ENCODE results near the gene GFPT2. TPM values are rescaled to one million over a fixed set of nuclear protein-coding genes. Genes with fewer than 3 reads are reported as not detected.
A peak's percentile ranks its signal among the peaks of the same experiment; 100 is the strongest.

The GFPT2 gene
- total and polyA plus RNA-seq, 8 donors = 0.83 to 10.6 (median 4.2) TPM

DNA sequence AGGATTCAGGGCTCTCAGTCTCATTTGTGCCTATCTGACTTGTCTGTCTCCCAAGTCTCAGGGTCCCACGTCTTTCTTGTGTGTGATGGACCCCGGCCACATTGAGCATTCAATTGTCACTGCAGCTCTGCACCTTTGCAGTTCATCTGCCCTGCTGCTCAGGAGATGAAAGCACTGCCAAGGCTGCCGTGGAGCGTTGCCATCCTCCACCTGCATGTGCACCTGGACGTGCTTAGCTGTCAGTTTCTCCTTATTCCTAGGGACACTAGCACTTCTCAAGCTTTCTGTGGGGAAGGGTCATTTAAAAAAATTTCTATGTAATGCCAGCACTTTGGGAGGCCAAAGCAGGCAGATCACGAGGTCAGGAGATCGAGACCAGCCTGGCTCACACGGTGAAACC lies 22.8 kb upstream of the GFPT2 start:
- ATAC-seq (no peak), FAIRE-seq (no peak), DNase-seq (no peak)
- intact Hi-C loops (cut with DNase I) = no loop called here
- Histone ChIP-seq H3K27me3 (no peaks in the 10 kb centered on the region), H3K9me3 (no peaks in the 10 kb centered on the region), H3K27ac (no peak overlapping the region), H3K4me3 (no peak overlapping the region), H3K36me3 (no peaks in the 10 kb centered on the region), H3K4me1 (no peaks in the 10 kb centered on the region)
- TF ChIP-seq, protein P1, sequence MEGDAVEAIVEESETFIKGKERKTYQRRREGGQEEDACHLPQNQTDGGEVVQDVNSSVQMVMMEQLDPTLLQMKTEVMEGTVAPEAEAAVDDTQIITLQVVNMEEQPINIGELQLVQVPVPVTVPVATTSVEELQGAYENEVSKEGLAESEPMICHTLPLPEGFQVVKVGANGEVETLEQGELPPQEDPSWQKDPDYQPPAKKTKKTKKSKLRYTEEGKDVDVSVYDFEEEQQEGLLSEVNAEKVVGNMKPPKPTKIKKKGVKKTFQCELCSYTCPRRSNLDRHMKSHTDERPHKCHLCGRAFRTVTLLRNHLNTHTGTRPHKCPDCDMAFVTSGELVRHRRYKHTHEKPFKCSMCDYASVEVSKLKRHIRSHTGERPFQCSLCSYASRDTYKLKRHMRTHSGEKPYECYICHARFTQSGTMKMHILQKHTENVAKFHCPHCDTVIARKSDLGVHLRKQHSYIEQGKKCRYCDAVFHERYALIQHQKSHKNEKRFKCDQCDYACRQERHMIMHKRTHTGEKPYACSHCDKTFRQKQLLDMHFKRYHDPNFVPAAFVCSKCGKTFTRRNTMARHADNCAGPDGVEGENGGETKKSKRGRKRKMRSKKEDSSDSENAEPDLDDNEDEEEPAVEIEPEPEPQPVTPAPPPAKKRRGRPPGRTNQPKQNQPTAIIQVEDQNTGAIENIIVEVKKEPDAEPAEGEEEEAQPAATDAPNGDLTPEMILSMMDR (IDR thresholded peaks at IDR 0.05) = no peak
- 69 to 78% methylated on average over 8 of the region's 8 CpGs for WGBS, 2 donors

- FAIRE-seq = no peak
- ATAC-seq = no peak
Observed at GRCh38 chr5:180375291-180375690, 22.2 kb upstream of the GFPT2 start.

GRCh38 chr5:180373870-180374269 lies 20.7 kb upstream of the GFPT2 start:
- no peak overlapping the region for H3K4me3 ChIP-seq
- ATAC-seq (no peak), DNase-seq (no peak), FAIRE-seq (no peak)
- H3K27me3 ChIP-seq = no peaks in the 10 kb centered on the region
- no peak overlapping the region for H3K27ac ChIP-seq
- TF ChIP-seq, protein P1 (IDR thresholded peaks at IDR 0.05) = no peak
- 92 to 93% methylated on average over 3 of the region's 3 CpGs for WGBS, 2 donors
- intact Hi-C loops (cut with DNase I) = no loop called here
- H3K9me3 ChIP-seq = no peaks in the 10 kb centered on the region
- H3K4me1 ChIP-seq = no peaks in the 10 kb centered on the region
- H3K36me3 ChIP-seq = no peaks in the 10 kb centered on the region

More at GRCh38 chr5:180375291-180375690, 22.2 kb upstream of the GFPT2 start:
- TF ChIP-seq, protein P1 (IDR thresholded peaks at IDR 0.05) = no peak
- intact Hi-C loops (cut with DNase I) = no loop called here
- 81 to 82% methylated on average over 9 of the region's 9 CpGs for WGBS, 2 donors
- no peaks in the 10 kb centered on the region for H3K27me3 ChIP-seq
- H3K36me3 ChIP-seq = no peaks in the 10 kb centered on the region
- no peaks in the 10 kb centered on the region for H3K9me3 ChIP-seq
- no peaks in the 10 kb centered on the region for H3K4me1 ChIP-seq
- no peak for DNase-seq
- H3K27ac ChIP-seq = no peak overlapping the region
- H3K4me3 ChIP-seq = no peak overlapping the region

- no peak overlapping the region for H3K4me3 ChIP-seq
- DNase-seq = no peak
- no peak for ATAC-seq
- H3K36me3 ChIP-seq = no peaks in the 10 kb centered on the region
- no peak overlapping the region for H3K27ac ChIP-seq
- WGBS, 2 donors = 86 to 87% methylated on average over 5 of the region's 5 CpGs
- no peaks in the 10 kb centered on the region for H3K4me1 ChIP-seq
- FAIRE-seq = no peak
- intact Hi-C loops (cut with DNase I) = no loop called here
- no peaks in the 10 kb centered on the region for H3K27me3 ChIP-seq
- no peaks in the 10 kb centered on the region for H3K9me3 ChIP-seq
- TF ChIP-seq, protein P1 (IDR thresholded peaks at IDR 0.05) = no peak
Observed at GRCh38 chr5:180373454-180373853, 20.3 kb upstream of the GFPT2 start.

DNA sequence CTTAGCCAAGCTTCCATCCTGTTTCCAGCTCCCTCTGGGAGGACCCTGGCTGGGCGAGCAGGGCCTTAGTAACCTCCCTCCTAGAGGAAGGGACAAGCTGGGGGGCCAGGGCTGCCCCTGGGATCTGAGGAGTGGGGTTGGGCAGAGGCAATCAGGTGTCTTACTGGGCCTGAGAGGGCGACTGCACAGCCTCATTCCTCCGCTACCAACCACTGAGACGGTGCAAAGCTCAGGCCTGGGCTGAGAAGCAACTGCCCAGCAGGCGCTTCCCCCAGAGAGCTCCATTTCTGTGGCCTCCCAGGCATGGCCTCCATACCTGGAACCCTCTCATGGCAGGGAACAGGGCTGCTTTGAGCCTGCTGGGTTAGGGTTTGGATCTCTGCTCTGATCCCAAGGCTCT lies 18.8 kb upstream of the GFPT2 start:
- no peak for ATAC-seq
- no peak for FAIRE-seq

More for the DNA sequence above, 18.8 kb upstream of the GFPT2 start:
- Histone ChIP-seq H3K36me3 (no peaks in the 10 kb centered on the region), H3K9me3 (no peaks in the 10 kb centered on the region), H3K27me3 (no peaks in the 10 kb centered on the region), H3K27ac (no peak overlapping the region), H3K4me1 (no peaks in the 10 kb centered on the region), H3K4me3 (no peak overlapping the region)
- peak in 1 of 6 donors; percentile 38 for DNase-seq
- intact Hi-C loops (cut with DNase I) = no loop called here
- WGBS, 2 donors = 92 to 94% methylated on average over 5 of the region's 5 CpGs
- TF ChIP-seq, protein P1 (IDR thresholded peaks at IDR 0.05) = no peak

All from pancreas (tissue), 10 donors.